GM18507 (cell line): ENCODE measurements around the gene DNAJC12.
A peak's percentile ranks its signal among the peaks of the same experiment; 100 is the strongest.
"Not testable (repeated sequence)": the region's sequence is repeated elsewhere in the genome, so short reads cannot be mapped to it uniquely, and the experiment has no call there.

ENCODE experiments used
- DNase-seq: peaks from one replicate; pipeline ENCODE4 v3.0.0; 2011; ENCODE audit warnings: low read depth; ENCODE audit not compliant: insufficient read length; ENCODE audit errors: extremely low spot score
- FAIRE-seq: peaks from 2 replicates; lab custom pipeline; 2011; peaks lifted over from hg19 to GRCh38; lab: Jason Lieb, UNC

Gene DNAJC12

GRCh38 chr10:67837541-67838314, at the start of gene DNAJC12:
TSS of gene DNAJC12 (minus strand) at chr10:67838188. CDS start at chr10:67838011, 177 bp downstream.
- no peak for DNase-seq
- FAIRE-seq = no peak

- DNase-seq (peak; percentile 58), FAIRE-seq (peak; percentile 18)
Observed at GRCh38 chr10:67884842-67885670, 47.1 kb upstream of the DNAJC12 start.

- FAIRE-seq (peak; percentile 89), DNase-seq (peak; percentile 91)
Observed at GRCh38 chr10:67884313-67884841, 46.4 kb upstream of the DNAJC12 start, which contains the start of gene SIRT1. TSS of gene SIRT1 (plus strand) at chr10:67884656. CDS start at chr10:67884722, 66 bp downstream.

GRCh38 chr10:67883710-67884312, 45.8 kb upstream of the DNAJC12 start:
- FAIRE-seq = no peak
- no peak for DNase-seq

GRCh38 chr10:67878133-67878532, 40.1 kb upstream of the DNAJC12 start:
- no peak for DNase-seq
- FAIRE-seq = no peak

GRCh38 chr10:67877421-67877820, 39.4 kb upstream of the DNAJC12 start:
- not testable (repeated sequence) for FAIRE-seq, DNase-seq

- FAIRE-seq (no peak), DNase-seq (no peak)
Observed at GRCh38 chr10:67875340-67876238, 37.6 kb upstream of the DNAJC12 start.

GRCh38 chr10:67869996-67870395, 32.0 kb upstream of the DNAJC12 start:
- no peak for DNase-seq
- no peak for FAIRE-seq

GRCh38 chr10:67868132-67868531, 30.1 kb upstream of the DNAJC12 start:
- FAIRE-seq (no peak), DNase-seq (no peak)

GRCh38 chr10:67864607-67865371, 26.8 kb upstream of the DNAJC12 start:
- DNase-seq = no peak
- FAIRE-seq = no peak

GRCh38 chr10:67863094-67863493, 25.1 kb upstream of the DNAJC12 start:
- FAIRE-seq (no peak), DNase-seq (no peak)

GRCh38 chr10:67861750-67862432, 23.9 kb upstream of the DNAJC12 start:
- FAIRE-seq = no peak

GRCh38 chr10:67858971-67859370, 21.0 kb upstream of the DNAJC12 start:
- no peak for FAIRE-seq
- DNase-seq = no peak

More at GRCh38 chr10:67861750-67862432, 23.9 kb upstream of the DNAJC12 start:
- DNase-seq = no peak

- FAIRE-seq (no peak), DNase-seq (no peak)
Observed at GRCh38 chr10:67853512-67853911, 15.5 kb upstream of the DNAJC12 start.

GRCh38 chr10:67852761-67853160, 14.8 kb upstream of the DNAJC12 start:
- DNase-seq (no peak), FAIRE-seq (no peak)

GRCh38 chr10:67851186-67851585, 13.2 kb upstream of the DNAJC12 start:
- FAIRE-seq = no peak
- no peak for DNase-seq

GRCh38 chr10:67849331-67850011, 11.5 kb upstream of the DNAJC12 start:
- peak; percentile 79 for DNase-seq
- FAIRE-seq = peak; percentile 92
